ENCODE data around the gene CYLC2.

Gene CYLC2

GRCh38 chr9:102995033-102995432, at the start of gene CYLC2:
Gene CYLC2, plus strand, starts transcription at chr9:102995333. Its CDS starts 48 bp downstream, at chr9:102995381.
- Histone ChIP-seq H3K79me2 (ENCODE audit: control insufficient read depth, insufficient read depth, low read length, unreplicated experiment) (no peaks in the 10 kb centered on the region), H3K4me1 (ENCODE audit: control insufficient read depth, insufficient read depth, low read length, unreplicated experiment) (no peaks in the 10 kb centered on the region), H3K4me3 (ENCODE audit: low read depth, low read length) (no peak within 1 kb of the TSS), H3K27ac (ENCODE audit: low read depth, low read length) (no peak within 1 kb of the TSS), H3K27me3 (ENCODE audit: insufficient read depth, low read length) (no peaks in the 10 kb centered on the region), H2AFZ (ENCODE audit: low read length, unreplicated experiment) (no peak within 1 kb of the TSS), H3K36me3 (ENCODE audit: insufficient read depth, low read length) (no peaks in the 10 kb centered on the region)

- no peaks in the 10 kb centered on the region for H3K27me3 ChIP-seq (ENCODE audit: insufficient read depth, low read length)
- H3K4me1 ChIP-seq (ENCODE audit: control insufficient read depth, insufficient read depth, low read length, unreplicated experiment): no peaks in the 10 kb centered on the region
- no peaks in the 10 kb centered on the region for H3K79me2 ChIP-seq (ENCODE audit: control insufficient read depth, insufficient read depth, low read length, unreplicated experiment)
- no peak overlapping the region for H3K4me3 ChIP-seq (ENCODE audit: low read depth, low read length)
- H2AFZ ChIP-seq (ENCODE audit: low read length, unreplicated experiment): no peak overlapping the region
- H3K27ac ChIP-seq (ENCODE audit: low read depth, low read length): no peak overlapping the region
- H3K36me3 ChIP-seq (ENCODE audit: insufficient read depth, low read length): no peaks in the 10 kb centered on the region
Observed at GRCh38 chr9:102950346-102950745, 44.8 kb upstream of the CYLC2 start.

- no peaks in the 10 kb centered on the region for H3K27me3 ChIP-seq (ENCODE audit: insufficient read depth, low read length)
- no peak overlapping the region for H3K27ac ChIP-seq (ENCODE audit: low read depth, low read length)
- H3K79me2 ChIP-seq (ENCODE audit: control insufficient read depth, insufficient read depth, low read length, unreplicated experiment): no peaks in the 10 kb centered on the region
Observed at GRCh38 chr9:102966999-102967398, 28.1 kb upstream of the CYLC2 start.

GRCh38 chr9:102967979-102968378, 27.2 kb upstream of the CYLC2 start:
- Histone ChIP-seq H3K79me2 (ENCODE audit: control insufficient read depth, insufficient read depth, low read length, unreplicated experiment) (no peaks in the 10 kb centered on the region), H3K27ac (ENCODE audit: low read depth, low read length) (no peak overlapping the region), H3K27me3 (ENCODE audit: insufficient read depth, low read length) (no peaks in the 10 kb centered on the region), H3K36me3 (ENCODE audit: insufficient read depth, low read length) (no peaks in the 10 kb centered on the region), H3K4me3 (ENCODE audit: low read depth, low read length) (no peak overlapping the region), H2AFZ (ENCODE audit: low read length, unreplicated experiment) (no peak overlapping the region), H3K4me1 (ENCODE audit: control insufficient read depth, insufficient read depth, low read length, unreplicated experiment) (no peaks in the 10 kb centered on the region)

More at GRCh38 chr9:102966999-102967398, 28.1 kb upstream of the CYLC2 start:
- Histone ChIP-seq H3K36me3 (ENCODE audit: insufficient read depth, low read length) (no peaks in the 10 kb centered on the region), H3K4me1 (ENCODE audit: control insufficient read depth, insufficient read depth, low read length, unreplicated experiment) (no peaks in the 10 kb centered on the region), H3K4me3 (ENCODE audit: low read depth, low read length) (no peak overlapping the region), H2AFZ (ENCODE audit: low read length, unreplicated experiment) (no peak overlapping the region)

GRCh38 chr9:102972780-102973179, 22.4 kb upstream of the CYLC2 start:
- no peak overlapping the region for H2AFZ ChIP-seq (ENCODE audit: low read length, unreplicated experiment)
- H3K4me3 ChIP-seq (ENCODE audit: low read depth, low read length): no peak overlapping the region
- H3K27me3 ChIP-seq (ENCODE audit: insufficient read depth, low read length): no peaks in the 10 kb centered on the region
- H3K79me2 ChIP-seq (ENCODE audit: control insufficient read depth, insufficient read depth, low read length, unreplicated experiment): no peaks in the 10 kb centered on the region
- H3K27ac ChIP-seq (ENCODE audit: low read depth, low read length): no peak overlapping the region
- H3K36me3 ChIP-seq (ENCODE audit: insufficient read depth, low read length): no peaks in the 10 kb centered on the region
- H3K4me1 ChIP-seq (ENCODE audit: control insufficient read depth, insufficient read depth, low read length, unreplicated experiment): no peaks in the 10 kb centered on the region

GRCh38 chr9:102974530-102974929, 20.6 kb upstream of the CYLC2 start:
- H3K4me3 ChIP-seq (ENCODE audit: low read depth, low read length): no peak overlapping the region
- H3K27me3 ChIP-seq (ENCODE audit: insufficient read depth, low read length): no peaks in the 10 kb centered on the region
- no peaks in the 10 kb centered on the region for H3K36me3 ChIP-seq (ENCODE audit: insufficient read depth, low read length)
- no peak overlapping the region for H3K27ac ChIP-seq (ENCODE audit: low read depth, low read length)
- no peaks in the 10 kb centered on the region for H3K79me2 ChIP-seq (ENCODE audit: control insufficient read depth, insufficient read depth, low read length, unreplicated experiment)
- H3K4me1 ChIP-seq (ENCODE audit: control insufficient read depth, insufficient read depth, low read length, unreplicated experiment): no peaks in the 10 kb centered on the region
- no peak overlapping the region for H2AFZ ChIP-seq (ENCODE audit: low read length, unreplicated experiment)

GRCh38 chr9:102975251-102975650, 19.9 kb upstream of the CYLC2 start:
- Histone ChIP-seq H2AFZ (ENCODE audit: low read length, unreplicated experiment) (no peak overlapping the region), H3K4me1 (ENCODE audit: control insufficient read depth, insufficient read depth, low read length, unreplicated experiment) (no peaks in the 10 kb centered on the region), H3K79me2 (ENCODE audit: control insufficient read depth, insufficient read depth, low read length, unreplicated experiment) (no peaks in the 10 kb centered on the region), H3K27me3 (ENCODE audit: insufficient read depth, low read length) (no peaks in the 10 kb centered on the region), H3K36me3 (ENCODE audit: insufficient read depth, low read length) (no peaks in the 10 kb centered on the region), H3K27ac (ENCODE audit: low read depth, low read length) (no peak overlapping the region), H3K4me3 (ENCODE audit: low read depth, low read length) (no peak overlapping the region)

- H2AFZ ChIP-seq (ENCODE audit: low read length, unreplicated experiment): no peak overlapping the region
- H3K27ac ChIP-seq (ENCODE audit: low read depth, low read length): no peak overlapping the region
- no peaks in the 10 kb centered on the region for H3K36me3 ChIP-seq (ENCODE audit: insufficient read depth, low read length)
- no peaks in the 10 kb centered on the region for H3K4me1 ChIP-seq (ENCODE audit: control insufficient read depth, insufficient read depth, low read length, unreplicated experiment)
- no peak overlapping the region for H3K4me3 ChIP-seq (ENCODE audit: low read depth, low read length)
- H3K27me3 ChIP-seq (ENCODE audit: insufficient read depth, low read length): no peaks in the 10 kb centered on the region
- H3K79me2 ChIP-seq (ENCODE audit: control insufficient read depth, insufficient read depth, low read length, unreplicated experiment): no peaks in the 10 kb centered on the region
Observed at GRCh38 chr9:102985162-102985895, 9.8 kb upstream of the CYLC2 start.

- H2AFZ ChIP-seq (ENCODE audit: low read length, unreplicated experiment): no peak overlapping the region
- H3K4me3 ChIP-seq (ENCODE audit: low read depth, low read length): no peak overlapping the region
- no peaks in the 10 kb centered on the region for H3K79me2 ChIP-seq (ENCODE audit: control insufficient read depth, insufficient read depth, low read length, unreplicated experiment)
- no peaks in the 10 kb centered on the region for H3K27me3 ChIP-seq (ENCODE audit: insufficient read depth, low read length)
- no peaks in the 10 kb centered on the region for H3K36me3 ChIP-seq (ENCODE audit: insufficient read depth, low read length)
- H3K27ac ChIP-seq (ENCODE audit: low read depth, low read length): no peak overlapping the region
- H3K4me1 ChIP-seq (ENCODE audit: control insufficient read depth, insufficient read depth, low read length, unreplicated experiment): no peaks in the 10 kb centered on the region
Observed at GRCh38 chr9:102986425-102986824, 8.7 kb upstream of the CYLC2 start.

GRCh38 chr9:103003689-103004088, 8.6 kb downstream of the CYLC2 start:
- Histone ChIP-seq H3K27me3 (ENCODE audit: insufficient read depth, low read length) (no peaks in the 10 kb centered on the region), H3K36me3 (ENCODE audit: insufficient read depth, low read length) (no peaks in the 10 kb centered on the region), H3K4me3 (ENCODE audit: low read depth, low read length) (no peak overlapping the region), H3K27ac (ENCODE audit: low read depth, low read length) (no peak overlapping the region), H3K4me1 (ENCODE audit: control insufficient read depth, insufficient read depth, low read length, unreplicated experiment) (no peaks in the 10 kb centered on the region), H2AFZ (ENCODE audit: low read length, unreplicated experiment) (no peak overlapping the region), H3K79me2 (ENCODE audit: control insufficient read depth, insufficient read depth, low read length, unreplicated experiment) (no peaks in the 10 kb centered on the region)

- no peaks in the 10 kb centered on the region for H3K36me3 ChIP-seq (ENCODE audit: insufficient read depth, low read length)
- no peaks in the 10 kb centered on the region for H3K27me3 ChIP-seq (ENCODE audit: insufficient read depth, low read length)
- H3K4me3 ChIP-seq (ENCODE audit: low read depth, low read length): no peak overlapping the region
- no peak overlapping the region for H3K27ac ChIP-seq (ENCODE audit: low read depth, low read length)
- no peaks in the 10 kb centered on the region for H3K4me1 ChIP-seq (ENCODE audit: control insufficient read depth, insufficient read depth, low read length, unreplicated experiment)
- no peak overlapping the region for H2AFZ ChIP-seq (ENCODE audit: low read length, unreplicated experiment)
- no peaks in the 10 kb centered on the region for H3K79me2 ChIP-seq (ENCODE audit: control insufficient read depth, insufficient read depth, low read length, unreplicated experiment)
Observed at GRCh38 chr9:103014242-103014641, 19.1 kb downstream of the CYLC2 start.

All from ACC112 (cell line).